ENCODE measurements around the gene NMT1.

DNA sequence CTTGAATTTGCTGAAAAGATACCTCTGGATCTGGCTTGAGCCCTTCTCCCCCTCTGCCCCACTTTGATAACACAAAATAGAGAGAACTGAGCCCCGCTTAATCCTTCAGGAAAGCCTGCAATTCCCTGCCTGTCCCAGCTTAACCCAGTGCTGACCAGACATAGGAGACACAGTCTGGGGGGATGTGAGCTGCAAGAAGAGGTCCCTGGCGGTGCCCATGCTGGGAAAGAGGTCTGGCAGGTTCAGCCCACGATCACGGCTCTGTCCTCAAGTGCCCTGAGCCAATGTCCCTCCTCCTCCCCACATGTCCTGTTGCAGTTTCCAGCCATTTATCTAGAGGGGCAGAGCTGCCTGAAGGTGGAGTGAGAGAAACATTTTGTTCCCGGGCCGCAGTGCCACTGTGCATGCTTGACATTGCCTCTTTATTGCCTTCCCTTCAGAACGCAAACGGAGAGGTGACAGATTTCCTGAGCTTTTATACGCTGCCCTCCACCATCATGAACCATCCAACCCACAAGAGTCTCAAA lies 42.2 kb downstream of the NMT1 start:
- TF ChIP-seq, protein P1, sequence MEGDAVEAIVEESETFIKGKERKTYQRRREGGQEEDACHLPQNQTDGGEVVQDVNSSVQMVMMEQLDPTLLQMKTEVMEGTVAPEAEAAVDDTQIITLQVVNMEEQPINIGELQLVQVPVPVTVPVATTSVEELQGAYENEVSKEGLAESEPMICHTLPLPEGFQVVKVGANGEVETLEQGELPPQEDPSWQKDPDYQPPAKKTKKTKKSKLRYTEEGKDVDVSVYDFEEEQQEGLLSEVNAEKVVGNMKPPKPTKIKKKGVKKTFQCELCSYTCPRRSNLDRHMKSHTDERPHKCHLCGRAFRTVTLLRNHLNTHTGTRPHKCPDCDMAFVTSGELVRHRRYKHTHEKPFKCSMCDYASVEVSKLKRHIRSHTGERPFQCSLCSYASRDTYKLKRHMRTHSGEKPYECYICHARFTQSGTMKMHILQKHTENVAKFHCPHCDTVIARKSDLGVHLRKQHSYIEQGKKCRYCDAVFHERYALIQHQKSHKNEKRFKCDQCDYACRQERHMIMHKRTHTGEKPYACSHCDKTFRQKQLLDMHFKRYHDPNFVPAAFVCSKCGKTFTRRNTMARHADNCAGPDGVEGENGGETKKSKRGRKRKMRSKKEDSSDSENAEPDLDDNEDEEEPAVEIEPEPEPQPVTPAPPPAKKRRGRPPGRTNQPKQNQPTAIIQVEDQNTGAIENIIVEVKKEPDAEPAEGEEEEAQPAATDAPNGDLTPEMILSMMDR (IDR thresholded peaks at IDR 0.05; ENCODE audit: poor library complexity) = no peak
- TF ChIP-seq EZH2 (IDR thresholded peaks at IDR 0.05; ENCODE audit: borderline replicate concordance) = no peak
